ENCODE results near the gene SAMD3. TPM values are rescaled to one million over a fixed set of nuclear protein-coding genes. Genes with fewer than 3 reads are reported as not detected.

The SAMD3 gene
- total RNA-seq, 1 experiment from 2014 or later = not detected

DNA sequence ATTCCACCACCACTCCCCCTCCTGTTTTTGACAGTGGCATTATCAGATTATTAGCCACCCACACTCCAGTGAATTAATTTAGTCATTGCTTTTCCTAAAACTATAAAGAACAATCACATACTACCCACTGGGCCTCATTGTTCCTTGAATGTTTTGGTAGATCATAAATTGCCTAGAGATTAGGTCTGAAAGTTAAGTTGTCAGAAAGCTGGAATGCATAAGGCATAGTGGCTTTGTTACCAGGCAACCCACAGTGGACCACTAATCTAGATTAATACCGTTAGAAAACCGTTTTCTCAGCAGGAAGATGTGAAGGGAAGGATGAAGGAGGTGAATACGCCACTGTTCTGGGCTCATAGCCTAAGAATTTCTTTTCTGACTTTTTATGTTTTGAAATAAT lies 75.6 kb downstream of the SAMD3 start:
- no peaks in the 10 kb centered on the region for H3K36me3 ChIP-seq (ENCODE audit: control insufficient read depth, insufficient read depth, low read length)
- H3K27me3 ChIP-seq (ENCODE audit: control insufficient read depth, insufficient read depth, low read length) = no peaks in the 10 kb centered on the region
- in situ Hi-C loops (cut with HindIII; ENCODE audit: low pct_unique_long_range_greater_than_20kb, low sequenced_read_pairs) = no loop called here
- H3K4me3 ChIP-seq (ENCODE audit: low read depth in 2 of 2, low read length in 2 of 2) = no peak overlapping the region
- intact Hi-C loops (cut with micrococcal nuclease; ENCODE audit: unreplicated experiment) = no loop called here
- H3K27ac ChIP-seq (ENCODE audit: low read length) = no peak overlapping the region
- H3K4me1 ChIP-seq (ENCODE audit: control insufficient read depth, insufficient read depth, low read length) = no peaks in the 10 kb centered on the region
- no peak for DNase-seq (ENCODE audit: low read depth, low spot score)
- BruUV-seq (replicated peaks) = no TSS peak
- ChIA-PET POLR2A (interaction anchor here (0.7 kb wide), 1 partner anchor 602 kb away, joined by 3 read pairs; no protein-coding TSS in a partner anchor), CTCF (no interaction called here)
- H3K9me3 ChIP-seq (ENCODE audit: control insufficient read depth, insufficient read depth, low read depth, low read length) = no peaks in the 10 kb centered on the region
- ATAC-seq = no peak
- TF ChIP-seq SIN3A (IDR thresholded peaks at IDR 0.05; ENCODE audit: borderline replicate concordance, insufficient read depth, low read depth, low read length) (no peak), POLR2AphosphoS5 (IDR thresholded peaks at IDR 0.05; ENCODE audit: low read depth, low read length) (no peak)

DNA sequence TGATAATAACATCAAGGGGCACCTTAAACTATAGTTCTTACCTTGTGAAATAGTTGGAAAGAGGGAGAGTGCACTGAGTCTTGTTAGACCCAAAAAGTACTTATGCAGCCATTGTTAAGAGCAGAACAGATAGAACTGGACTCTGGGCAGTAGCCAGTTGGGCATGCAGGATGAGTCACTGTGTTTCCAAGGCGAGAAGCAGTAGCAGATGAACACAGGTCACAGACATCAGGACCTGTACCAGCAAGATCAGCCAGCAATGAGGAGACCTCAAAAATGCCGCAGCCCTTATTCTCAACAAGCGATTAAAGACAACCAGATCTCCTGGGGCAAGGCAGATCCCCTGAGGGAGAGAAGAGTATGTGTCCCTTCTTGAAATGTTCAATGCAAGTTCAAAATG lies 79.0 kb downstream of the SAMD3 start:
- Histone ChIP-seq H3K4me1 (ENCODE audit: control insufficient read depth, insufficient read depth, low read length) (no peaks in the 10 kb centered on the region), H3K4me3 (ENCODE audit: low read depth in 2 of 2, low read length in 2 of 2) (no peak overlapping the region), H3K27me3 (ENCODE audit: control insufficient read depth, insufficient read depth, low read length) (no peaks in the 10 kb centered on the region), H3K9me3 (ENCODE audit: control insufficient read depth, insufficient read depth, low read depth, low read length) (no peaks in the 10 kb centered on the region), H3K36me3 (ENCODE audit: control insufficient read depth, insufficient read depth, low read length) (no peaks in the 10 kb centered on the region), H3K27ac (ENCODE audit: low read length) (no peak overlapping the region)
- POLR2A ChIA-PET = no interaction called here
- CTCF ChIA-PET = no interaction called here
- intact Hi-C loops (cut with micrococcal nuclease; ENCODE audit: unreplicated experiment) (no loop called here), in situ Hi-C loops (cut with HindIII; ENCODE audit: low pct_unique_long_range_greater_than_20kb, low sequenced_read_pairs) (no loop called here)
- TF ChIP-seq SIN3A (IDR thresholded peaks at IDR 0.05; ENCODE audit: borderline replicate concordance, insufficient read depth, low read depth, low read length) (no peak), POLR2AphosphoS5 (IDR thresholded peaks at IDR 0.05; ENCODE audit: low read depth, low read length) (no peak), REST (IDR thresholded peaks at IDR 0.05; ENCODE audit: insufficient read depth in 1 of 2, low read depth in 2 of 2, low read length in 1 of 2) (no peak), TCF7L2 (IDR thresholded peaks at IDR 0.05; ENCODE audit: low read depth, low read length) (no peak)
- TF ChIP-seq, protein P1, sequence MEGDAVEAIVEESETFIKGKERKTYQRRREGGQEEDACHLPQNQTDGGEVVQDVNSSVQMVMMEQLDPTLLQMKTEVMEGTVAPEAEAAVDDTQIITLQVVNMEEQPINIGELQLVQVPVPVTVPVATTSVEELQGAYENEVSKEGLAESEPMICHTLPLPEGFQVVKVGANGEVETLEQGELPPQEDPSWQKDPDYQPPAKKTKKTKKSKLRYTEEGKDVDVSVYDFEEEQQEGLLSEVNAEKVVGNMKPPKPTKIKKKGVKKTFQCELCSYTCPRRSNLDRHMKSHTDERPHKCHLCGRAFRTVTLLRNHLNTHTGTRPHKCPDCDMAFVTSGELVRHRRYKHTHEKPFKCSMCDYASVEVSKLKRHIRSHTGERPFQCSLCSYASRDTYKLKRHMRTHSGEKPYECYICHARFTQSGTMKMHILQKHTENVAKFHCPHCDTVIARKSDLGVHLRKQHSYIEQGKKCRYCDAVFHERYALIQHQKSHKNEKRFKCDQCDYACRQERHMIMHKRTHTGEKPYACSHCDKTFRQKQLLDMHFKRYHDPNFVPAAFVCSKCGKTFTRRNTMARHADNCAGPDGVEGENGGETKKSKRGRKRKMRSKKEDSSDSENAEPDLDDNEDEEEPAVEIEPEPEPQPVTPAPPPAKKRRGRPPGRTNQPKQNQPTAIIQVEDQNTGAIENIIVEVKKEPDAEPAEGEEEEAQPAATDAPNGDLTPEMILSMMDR (IDR thresholded peaks at IDR 0.05) = no peak
- no peak for ATAC-seq
- no TSS peak for BruUV-seq (replicated peaks)
- no peak for DNase-seq (ENCODE audit: low read depth, low spot score)

GRCh38 chr6:130140084-130140483 lies 82.7 kb downstream of the SAMD3 start:
- ATAC-seq (no peak), DNase-seq (ENCODE audit: low read depth, low spot score) (no peak)
- Histone ChIP-seq H3K4me1 (ENCODE audit: control insufficient read depth, insufficient read depth, low read length) (no peaks in the 10 kb centered on the region), H3K27ac (ENCODE audit: low read length) (no peak overlapping the region), H3K4me3 (ENCODE audit: low read depth in 2 of 2, low read length in 2 of 2) (no peak overlapping the region), H3K36me3 (ENCODE audit: control insufficient read depth, insufficient read depth, low read length) (no peaks in the 10 kb centered on the region), H3K9me3 (ENCODE audit: control insufficient read depth, insufficient read depth, low read depth, low read length) (no peaks in the 10 kb centered on the region), H3K27me3 (ENCODE audit: control insufficient read depth, insufficient read depth, low read length) (no peaks in the 10 kb centered on the region)
- in situ Hi-C loops (cut with HindIII; ENCODE audit: low pct_unique_long_range_greater_than_20kb, low sequenced_read_pairs) (no loop called here), intact Hi-C loops (cut with micrococcal nuclease; ENCODE audit: unreplicated experiment) (no loop called here)
- BruUV-seq (replicated peaks) = no TSS peak
- TF ChIP-seq REST (IDR thresholded peaks at IDR 0.05; ENCODE audit: insufficient read depth in 1 of 2, low read depth in 2 of 2, low read length in 1 of 2) (no peak), POLR2AphosphoS5 (IDR thresholded peaks at IDR 0.05; ENCODE audit: low read depth, low read length) (no peak), SIN3A (IDR thresholded peaks at IDR 0.05; ENCODE audit: borderline replicate concordance, insufficient read depth, low read depth, low read length) (no peak), TCF7L2 (IDR thresholded peaks at IDR 0.05; ENCODE audit: low read depth, low read length) (no peak)
- TF ChIP-seq, protein P1 (IDR thresholded peaks at IDR 0.05) = no peak
- ChIA-PET CTCF (no interaction called here), POLR2A (interaction anchor here (0.6 kb wide), 1 partner anchor 32 kb away, joined by 6 read pairs; no protein-coding TSS in a partner anchor)

Data from Panc1 (cell line).